HCT116 (cell line): ENCODE data around the gene CLCN1. TPM values are rescaled to one million over a fixed set of nuclear protein-coding genes. Genes with fewer than 3 reads are reported as not detected.
A peak's percentile ranks its signal among the peaks of the same experiment; 100 is the strongest.

Source experiments
- ATAC-seq: fragments of 200-7000 bp; cut with Tn5 transposase; 2 replicates; pipeline ENCODE4 v1.9.1; 2020; ENCODE audit warnings: mild to moderate bottlenecking, moderate library complexity
- BruUV-seq: library from RNA; stranded (reverse); fragments of 400-500 nt; replicated peaks from 2 replicates; lab custom pipeline; 2021; lab: Mats Ljungman, UMichigan
- CTCF ChIA-PET: fragments of 300-600 bp; sonication (Branson Sonifier 250); formaldehyde crosslinking; loops from one replicate; lab custom pipeline; 2021; ENCODE audit warnings: antibody characterized with exemption; lab: Charles Lee
- POLR2A ChIA-PET: fragments of 300-600, 350-600 bp; sonication (Branson Sonifier 250); formaldehyde crosslinking; loops from one replicate; lab custom pipeline; 2021; ENCODE audit warnings: antibody characterized with exemption; lab: Charles Lee
- RAD21 ChIA-PET, 2 experiments: fragments of 300-600 bp; sonication (Branson Sonifier 250); formaldehyde crosslinking; loops; one replicate each; lab custom pipeline; 2023; ENCODE audit warnings: low total read pairs in 2 of 2; ENCODE audit not compliant: uncharacterized antibody in 2 of 2, unreplicated experiment in 2 of 2, low non-redundant PET in 1 of 2; lab: Charles Lee
- DNase-seq: peaks from one replicate; pipeline ENCODE4 v3.0.0-alpha.2; 2010; ENCODE audit warnings: low read depth, low spot score
- H2AFZ ChIP-seq: fragments of 200-600 bp; shearing (Covaris generic), sonication (generic); 2 replicates; pipeline ENCODE4 v1.6.1; 2017; ENCODE audit warnings: low read depth, mixed run types, mixed read lengths, antibody characterized with exemption, low read length; ENCODE audit not compliant: poor library complexity, severe bottlenecking
- H3K27ac ChIP-seq: 2 replicates; pipeline ENCODE4 v1.5.1; 2012; ENCODE audit warnings: low read depth, low read length
- H3K27me3 ChIP-seq: fragments of 200-600 bp; sonication (generic); 2 replicates; pipeline ENCODE4 v1.6.1; 2016; ENCODE audit warnings: mixed run types, low read length, mixed read lengths; ENCODE audit not compliant: insufficient read depth
- H3K36me3 ChIP-seq, 2 experiments: fragments of 200-500 bp in 1 of 2; fragments of 200-600 bp in 1 of 2; sonication (Bioruptor generic) in 1 of 2; sonication (generic) in 1 of 2; 2 replicates each; pipeline versions ENCODE4 v1.5.1 to v1.6.1; 2014 to 2016; ENCODE audit warnings: low read length in 2 of 2, inconsistent platforms in 1 of 2, mixed read lengths in 1 of 2, mixed run types in 1 of 2; ENCODE audit not compliant: insufficient read depth in 2 of 2, control insufficient read depth in 1 of 2
- H3K4me1 ChIP-seq, 2 experiments: fragments of 200-600 bp in 1 of 2; sonication (generic) in 1 of 2; 2 replicates each; pipeline versions ENCODE4 v1.5.1 to v1.6.1; 2012 to 2017; ENCODE audit warnings: low read length in 2 of 2, inconsistent platforms in 1 of 2, mild to moderate bottlenecking in 1 of 2, mixed read lengths in 1 of 2, mixed run types in 1 of 2, moderate library complexity in 1 of 2; ENCODE audit not compliant: insufficient read depth in 2 of 2, control insufficient read depth in 1 of 2
- H3K4me2 ChIP-seq: fragments of 200-600 bp; sonication (generic); 2 replicates; pipeline ENCODE4 v1.6.1; 2017; ENCODE audit warnings: mixed run types, low read length, mixed read lengths
- H3K4me3 ChIP-seq, 2 experiments: fragments of 200-600 bp in 1 of 2; sonication (generic) in 1 of 2; replicated peaks in 1 of 2; 2 replicates each; pipeline ENCODE4 v1.5.1; 2011 to 2016; ENCODE audit warnings: low read length in 2 of 2, control low read depth in 1 of 2, low read depth in 1 of 2, mild to moderate bottlenecking in 1 of 2, mixed read lengths in 1 of 2, mixed run types in 1 of 2
- H3K79me2 ChIP-seq: fragments of 200-600 bp; sonication (generic); 2 replicates; pipeline ENCODE4 v1.6.1; 2017; ENCODE audit warnings: mild to moderate bottlenecking, mixed run types, low read length, moderate library complexity, mixed read lengths; ENCODE audit not compliant: insufficient read depth
- H3K9ac ChIP-seq: fragments of 200-600 bp; sonication (generic); 2 replicates; pipeline ENCODE4 v1.6.1; 2016; ENCODE audit warnings: low read length, mixed read lengths
- H3K9me2 ChIP-seq: fragments of 200-600 bp; sonication (generic), shearing (Covaris generic); 2 replicates; pipeline ENCODE4 v1.6.1; 2017; ENCODE audit warnings: mixed run types, mild to moderate bottlenecking, moderate library complexity; ENCODE audit not compliant: insufficient read depth
- H3K9me3 ChIP-seq, 2 experiments: fragments of 200-500 bp in 1 of 2; fragments of 200-600 bp in 1 of 2; sonication (Bioruptor generic) in 1 of 2; sonication (generic) in 1 of 2; 2 replicates each; pipeline ENCODE4 v1.6.1; 2014 to 2017; ENCODE audit warnings: low read length in 2 of 2, mixed read lengths in 2 of 2, inconsistent platforms in 1 of 2, low read depth in 1 of 2, mild to moderate bottlenecking in 1 of 2, mixed run types in 1 of 2, moderate library complexity in 1 of 2; ENCODE audit not compliant: control insufficient read depth in 1 of 2, insufficient read depth in 1 of 2
- H4K20me1 ChIP-seq: fragments of 200-600 bp; sonication (generic), shearing (Covaris generic); 2 replicates; pipeline ENCODE4 v1.6.1; 2017; ENCODE audit warnings: mixed run types, mild to moderate bottlenecking, moderate library complexity; ENCODE audit not compliant: insufficient read depth
- CBX3 ChIP-seq: IDR thresholded peaks from 2 replicates; pipeline ENCODE4 v1.6.1; 2012; ENCODE audit warnings: low read depth
- ELF1 ChIP-seq: IDR thresholded peaks from 2 replicates; pipeline ENCODE4 v1.6.1; 2012; ENCODE audit warnings: low read depth, borderline replicate concordance
- FOSL1 ChIP-seq: IDR thresholded peaks from 2 replicates; pipeline ENCODE4 v1.6.1; 2012; ENCODE audit warnings: low read depth
- JUND ChIP-seq: IDR thresholded peaks from 2 replicates; pipeline ENCODE4 v1.6.1; 2012
- POLR2A ChIP-seq: IDR thresholded peaks from 2 replicates; pipeline ENCODE4 v1.7.0; 2011; ENCODE audit warnings: borderline replicate concordance; ENCODE audit not compliant: insufficient read depth, insufficient read length; ENCODE audit errors: extremely low read depth
- POLR2AphosphoS5 ChIP-seq: IDR thresholded peaks from 2 replicates; pipeline ENCODE4 v1.6.1; 2011; ENCODE audit warnings: mild to moderate bottlenecking, low read depth, low read length, moderate library complexity
- RAD21 ChIP-seq: IDR thresholded peaks from 2 replicates; pipeline ENCODE4 v1.6.1; 2012; ENCODE audit warnings: low read depth, mild to moderate bottlenecking
- SP1 ChIP-seq: IDR thresholded peaks from 2 replicates; pipeline ENCODE4 v1.6.1; 2012; ENCODE audit warnings: low read depth
- SRF ChIP-seq: IDR thresholded peaks from 2 replicates; pipeline ENCODE4 v1.6.1; 2012; ENCODE audit warnings: low read depth
- TCF7L2 ChIP-seq: IDR thresholded peaks from 2 replicates; pipeline ENCODE4 v1.7.0; 2011; ENCODE audit warnings: borderline replicate concordance, inconsistent platforms; ENCODE audit not compliant: insufficient read depth, insufficient read length; ENCODE audit errors: extremely low read depth
- YY1 ChIP-seq: IDR thresholded peaks from 2 replicates; pipeline ENCODE4 v1.6.1; 2011; ENCODE audit warnings: low read length, low read depth, moderate library complexity, mild to moderate bottlenecking; ENCODE audit not compliant: insufficient replicate concordance; ENCODE audit errors: extremely low read depth
- ZFX ChIP-seq: fragments of 450-650 bp; IDR thresholded peaks from 2 replicates; pipeline ENCODE4 v1.6.1; 2017
- intact Hi-C: fragments of 100-400 bp; cut with micrococcal nuclease; formaldehyde crosslinking; loops from 2 replicates; pipeline ENCODE4 v1.10.0; 2022
- total RNA-seq: library from RNA; stranded (reverse); gene quantifications from one replicate; pipeline ENCODE4 v1.2.1, GENCODE V29; 2021; ENCODE audit not compliant: unreplicated experiment

The CLCN1 gene
- total RNA-seq, 1 experiment from 2014 or later: 0.47 TPM

DNA sequence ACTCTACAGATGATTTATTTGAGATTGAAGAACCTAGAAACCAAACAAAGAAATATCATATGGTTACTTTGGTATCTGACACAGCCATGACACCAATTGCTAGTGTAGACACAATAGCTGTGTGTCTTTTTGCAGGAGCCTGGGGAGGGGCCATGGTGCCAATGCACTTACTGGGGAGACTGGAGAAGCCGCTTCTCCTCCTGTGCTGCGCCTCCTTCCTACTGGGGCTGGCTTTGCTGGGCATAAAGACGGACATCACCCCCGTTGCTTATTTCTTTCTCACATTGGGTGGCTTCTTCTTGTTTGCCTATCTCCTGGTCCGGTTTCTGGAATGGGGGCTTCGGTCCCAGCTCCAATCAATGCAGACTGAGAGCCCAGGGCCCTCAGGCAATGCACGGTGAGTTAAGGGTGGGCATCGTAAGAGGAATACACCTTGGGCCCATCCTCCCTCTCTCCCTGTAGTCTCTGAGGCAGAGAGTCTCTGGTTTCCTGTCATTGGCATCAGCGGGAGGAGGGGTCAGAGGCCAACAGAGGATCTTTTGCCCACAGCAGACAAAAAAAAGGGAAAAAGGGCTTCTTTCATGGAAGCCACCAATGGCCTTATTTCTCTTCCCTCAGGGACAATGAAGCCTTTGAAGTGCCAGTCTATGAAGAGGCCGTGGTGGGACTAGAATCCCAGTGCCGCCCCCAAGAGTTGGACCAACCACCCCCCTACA is 29.9 kb upstream of the CLCN1 start:
- no peaks in the 10 kb centered on the region for H4K20me1 ChIP-seq
- DNase-seq: no peak
- no peak for TF ChIP-seq YY1
- TF ChIP-seq ELF1: no peak
- no peak for TF ChIP-seq SRF
- no peak for TF ChIP-seq POLR2A
- TF ChIP-seq FOSL1: no peak
- TF ChIP-seq CBX3: no peak
- no peak for TF ChIP-seq RAD21
- no peak for TF ChIP-seq ZFX
- no peak; the same call in 1 of the 2 replicates for TF ChIP-seq SP1
- no peak for TF ChIP-seq POLR2AphosphoS5
- no peak for TF ChIP-seq JUND
- TF ChIP-seq TCF7L2: no peak
- TF ChIP-seq, all 23 proteins: peak for 0
- CTCF ChIA-PET: no interaction called here
- Histone ChIP-seq H3K36me3 (peaks cover 2 to 4% of the 10 kb centered on the region in 2 experiments; a peak in 1 of 4 replicates), H3K79me2 (peaks cover 28% of the 10 kb centered on the region), H3K9me2 (no peaks in the 10 kb centered on the region), H3K27me3 (no peaks in the 10 kb centered on the region), H3K4me1 (peaks cover 27 to 57% of the 10 kb centered on the region in 2 experiments), H3K27ac (peak overlapping the region; percentile 51), H3K4me2 (peak overlapping the region; percentile 86), H3K9me3 (no peaks in the 10 kb centered on the region; a peak in 1 of 4 replicates), H3K4me3 (peak overlapping the region in 1 of 2 experiments; percentile 53; a peak in 3 of 4 replicates), H2AFZ (peak overlapping the region; percentile 80), H3K9ac (peak overlapping the region; percentile 46)
- BruUV-seq: no TSS peak
- POLR2A ChIA-PET: no interaction called here
- RAD21 ChIA-PET: no interaction called here
- intact Hi-C loops: loop anchor here (2.0 kb wide), 1 partner anchor 21 kb away; no protein-coding TSS in a partner anchor
- ATAC-seq: no peak
